GM04504 (cell line): ENCODE measurements around the gene ADCY3.

Source experiments
- DNase-seq: peaks from one replicate; pipeline ENCODE4 v3.0.0-alpha.2; 2012; ENCODE audit warnings: low read depth

The ADCY3 gene

DNA sequence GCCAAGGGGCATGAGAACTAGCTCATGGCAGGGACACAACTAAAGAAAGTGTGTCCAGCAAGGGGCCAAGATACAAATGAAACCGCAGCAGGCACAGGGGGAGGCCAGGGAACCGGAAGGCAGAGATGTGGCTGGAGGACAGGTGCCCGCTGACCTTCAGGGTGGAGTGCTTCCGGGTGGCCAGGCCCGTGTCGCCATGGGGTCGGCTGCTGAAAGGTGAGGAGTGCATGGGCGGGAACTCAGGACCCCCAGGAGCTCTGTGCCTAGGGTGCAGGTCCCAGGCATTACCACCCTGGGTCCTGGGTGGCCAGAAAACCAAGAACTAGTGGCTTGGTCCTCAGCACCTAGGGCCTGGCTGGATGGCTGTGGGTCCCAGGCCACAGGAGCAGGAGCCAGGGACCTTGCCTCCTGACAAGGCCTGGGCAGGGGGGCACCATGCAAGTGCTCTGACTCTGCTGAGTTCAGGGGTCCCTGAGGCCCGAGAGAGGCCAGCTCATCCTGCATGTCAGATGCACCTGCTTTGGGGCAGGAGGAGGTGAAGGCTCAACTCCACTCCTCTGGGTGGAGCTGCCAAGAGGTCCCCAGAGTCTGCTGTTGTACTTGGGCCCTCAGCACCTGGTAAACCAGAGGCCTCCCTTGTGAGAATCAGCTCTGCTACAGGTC, 75.9 kb downstream of the ADCY3 start:
- DNase-seq: no peak

DNA sequence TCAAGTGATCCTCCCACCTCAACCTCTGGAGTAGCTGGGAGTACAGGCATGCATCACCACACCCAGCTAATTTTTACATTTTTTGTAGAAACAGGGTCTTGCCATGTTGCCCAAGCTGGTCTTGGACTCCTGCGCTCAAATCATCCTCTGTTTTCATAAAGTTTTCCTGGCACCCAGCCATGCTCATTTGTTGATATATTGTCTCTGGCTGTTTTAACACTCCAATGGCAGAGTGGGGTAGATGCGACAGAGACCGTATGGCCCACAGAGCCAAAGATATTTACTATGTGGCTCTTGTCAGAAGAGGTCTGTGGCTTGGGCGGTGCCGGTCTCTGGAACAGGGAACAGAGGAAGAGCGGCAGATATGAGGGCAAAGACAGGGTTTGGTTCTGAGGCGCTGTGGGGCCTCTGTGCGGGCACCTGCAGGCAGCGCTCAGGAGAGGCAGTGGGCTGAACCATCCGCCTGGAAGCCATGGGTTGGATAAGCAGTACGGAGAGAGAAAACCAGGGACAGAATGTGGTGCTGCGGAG, 76.6 kb downstream of the ADCY3 start:
- no peak for DNase-seq

DNA sequence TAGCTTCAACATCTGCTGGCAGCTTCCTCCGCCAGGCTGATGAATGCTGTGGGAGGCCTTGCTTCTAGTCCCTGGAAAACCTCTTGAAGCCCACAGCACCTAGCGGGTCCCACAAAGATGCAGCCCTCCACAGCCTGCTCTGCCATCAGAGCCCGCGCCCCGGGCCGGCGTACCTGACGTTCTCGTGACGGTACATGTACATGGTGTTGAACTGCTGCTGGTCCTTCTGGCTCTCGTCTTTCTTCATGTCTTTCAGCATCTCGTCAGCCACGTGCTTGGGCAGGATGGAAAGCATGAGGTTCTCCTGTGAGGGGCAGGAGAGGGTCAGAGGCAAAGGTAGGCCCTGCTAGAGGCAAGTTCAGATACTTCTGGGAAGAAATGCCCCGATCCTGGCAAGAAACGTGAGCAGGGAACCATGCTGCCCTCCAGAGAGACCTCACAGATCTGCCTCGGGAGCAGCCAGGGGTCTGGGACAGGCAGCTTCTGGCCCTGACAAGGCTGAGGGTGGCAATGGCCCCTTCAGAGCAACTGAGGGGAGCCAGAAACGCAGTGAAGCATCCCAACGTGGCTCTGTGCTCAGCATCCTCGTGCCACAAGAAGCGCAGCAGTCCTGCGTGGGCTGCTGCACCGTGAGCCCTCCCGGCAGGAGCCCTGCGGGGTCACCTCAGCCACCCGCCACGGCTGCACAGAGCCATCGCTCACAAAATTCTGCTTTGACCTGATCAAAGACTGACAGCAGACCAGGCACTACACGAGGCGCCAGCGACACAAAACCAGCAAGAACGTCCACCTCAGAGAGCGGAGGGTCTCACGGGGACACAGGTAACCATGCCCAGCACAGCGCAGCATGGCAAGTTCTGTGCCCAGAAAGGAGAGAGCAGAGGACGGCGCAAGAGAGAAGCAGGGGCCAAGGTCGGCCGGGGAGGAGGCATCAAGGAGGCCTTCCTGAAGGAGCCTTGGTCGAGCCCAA, 77.7 kb downstream of the ADCY3 start:
- no peak for DNase-seq

DNA sequence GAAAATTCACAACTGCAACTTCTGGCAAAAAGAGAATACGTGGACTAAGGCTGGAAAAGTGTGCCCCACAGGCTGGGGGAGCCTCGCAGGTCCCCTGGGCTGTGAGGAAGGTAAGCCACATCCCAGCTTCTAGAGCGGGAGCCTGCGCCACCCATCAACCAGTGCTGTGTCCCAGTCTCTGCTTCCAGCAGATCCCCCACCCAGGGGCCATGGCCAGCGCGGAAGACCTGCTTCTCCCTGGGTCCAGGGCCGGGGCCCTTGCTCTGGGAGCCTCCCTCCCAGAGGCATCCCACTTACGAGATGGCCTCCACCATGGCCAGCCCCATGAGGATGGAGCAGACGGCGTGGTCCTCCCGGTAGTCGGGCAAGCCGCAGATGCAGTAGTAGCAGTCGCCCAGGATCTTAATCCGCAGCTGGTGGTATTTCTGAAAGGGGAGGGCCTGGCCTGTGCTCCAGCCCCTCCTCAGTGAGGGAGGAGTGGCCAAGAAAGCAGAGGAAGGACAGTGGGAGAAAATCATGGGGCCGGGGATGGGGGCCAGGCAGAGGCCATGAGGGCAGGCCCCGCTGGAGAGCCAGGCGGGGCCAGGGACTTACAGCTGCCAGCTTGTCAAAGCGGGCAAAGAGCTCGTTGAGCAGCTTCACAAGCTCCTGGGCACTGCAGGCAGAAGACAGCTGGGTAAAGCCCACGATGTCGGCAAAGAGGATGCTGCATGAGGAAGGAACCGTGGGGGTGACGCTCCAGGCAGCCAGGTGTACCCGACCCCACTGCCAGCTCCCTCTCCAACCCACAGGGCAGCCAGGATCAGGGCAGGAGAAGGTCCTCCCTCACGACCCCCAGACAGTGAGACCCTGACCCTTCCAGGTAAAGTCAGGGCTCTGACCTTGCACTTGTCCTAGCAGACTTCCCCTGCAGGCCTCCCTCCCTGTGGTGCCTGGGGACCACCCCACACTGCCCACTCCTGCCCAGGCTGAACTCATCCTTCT, 78.8 kb downstream of the ADCY3 start:
- no peak for DNase-seq

DNA sequence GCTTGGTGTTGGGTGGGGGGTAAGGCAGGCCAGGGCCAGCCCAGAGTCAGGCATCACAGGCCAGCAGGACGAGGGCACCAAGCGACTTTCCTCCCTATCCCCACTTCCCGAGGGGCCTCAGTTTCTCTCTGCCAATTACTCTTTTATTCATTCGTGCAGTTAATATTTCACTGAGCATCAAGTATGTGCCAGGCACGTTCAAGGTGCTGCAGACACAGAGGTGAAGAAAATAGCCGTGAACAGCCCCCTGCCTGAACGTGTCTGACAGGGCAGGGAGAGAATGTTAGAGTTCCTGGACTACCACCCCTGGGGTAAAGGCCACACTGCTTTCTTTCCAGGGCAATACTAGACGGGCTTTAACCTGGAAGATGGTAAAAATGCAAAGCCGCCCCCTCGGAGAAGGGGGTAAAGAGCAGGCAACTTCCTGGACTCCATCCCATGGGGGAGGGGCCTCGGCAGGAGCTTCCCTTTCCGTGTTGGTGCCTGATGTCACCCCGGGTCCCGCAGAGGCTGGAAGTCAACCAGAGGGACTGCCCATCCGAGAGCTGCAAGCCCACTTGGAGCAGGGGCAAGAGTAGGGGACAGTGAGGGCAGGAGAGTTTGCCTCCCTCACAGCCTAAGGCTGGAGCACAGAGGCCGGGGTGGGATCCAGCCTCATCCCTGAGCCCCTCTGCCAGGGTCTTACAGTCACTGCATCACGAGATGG, 79.7 kb downstream of the ADCY3 start:
- no peak for DNase-seq

DNA sequence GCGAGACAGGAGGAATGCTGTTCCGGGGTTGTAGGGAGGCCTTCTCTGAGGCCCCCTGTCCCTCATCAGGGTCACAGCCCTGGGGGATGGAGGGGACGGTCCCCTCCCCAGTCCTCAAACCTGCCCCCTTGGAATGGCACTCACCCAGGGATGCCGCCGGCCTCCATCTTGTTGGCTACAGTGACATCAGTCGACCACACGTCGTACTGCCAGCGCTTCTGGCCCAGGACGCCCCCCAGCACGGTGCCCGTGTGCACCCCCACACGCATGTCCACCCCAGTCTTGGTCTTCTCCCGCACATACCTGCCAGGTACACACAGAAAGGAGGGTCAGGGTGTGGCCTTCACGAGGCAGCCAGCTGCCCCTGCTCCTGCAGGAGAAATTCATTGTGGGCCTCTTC, 80.3 kb downstream of the ADCY3 start:
- no peak for DNase-seq

DNA sequence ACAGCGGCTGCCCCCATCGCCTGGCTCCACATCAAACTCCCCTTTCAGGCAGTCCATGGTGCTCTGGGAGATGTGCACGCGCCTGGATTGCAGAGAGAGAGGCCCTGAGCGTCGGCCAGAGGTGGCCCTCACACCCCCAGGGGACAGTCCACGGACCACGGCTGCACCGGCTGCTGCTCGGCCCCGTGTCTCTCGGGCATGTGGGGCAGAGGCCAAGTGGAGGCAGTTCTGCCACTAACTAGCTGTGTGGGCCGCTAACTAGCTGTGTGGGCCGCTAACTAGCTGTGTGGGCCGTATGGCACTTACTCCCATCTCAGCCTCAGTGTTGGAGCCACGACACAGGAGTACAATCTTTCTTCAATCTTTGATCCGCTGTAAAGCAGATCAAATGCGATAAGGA, 81.5 kb downstream of the ADCY3 start:
- DNase-seq: no peak

DNA sequence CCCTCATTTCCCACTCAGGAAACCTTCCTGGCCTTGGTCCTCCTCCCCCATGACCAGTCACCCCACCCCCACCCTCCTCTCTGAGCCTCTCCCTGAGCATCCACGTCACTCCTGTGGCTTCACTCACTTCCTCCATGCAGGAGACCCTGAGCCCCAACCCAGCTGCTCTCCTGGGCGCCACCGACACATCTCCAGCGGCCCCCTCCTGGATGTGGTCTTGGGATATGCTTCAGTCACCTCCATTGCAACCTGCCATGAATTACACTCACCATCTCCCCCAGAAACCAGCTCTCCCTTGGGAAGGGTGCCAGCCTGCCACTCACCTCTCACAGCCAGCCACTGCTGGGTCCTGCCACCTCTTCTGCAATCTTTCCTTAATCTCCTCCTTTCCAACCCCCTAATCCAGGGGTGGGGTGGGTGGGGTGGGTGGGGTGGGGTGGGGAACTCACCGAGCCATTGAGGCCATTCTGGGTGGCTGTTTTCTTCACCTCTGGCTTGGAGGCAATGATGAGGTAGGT, 82.0 kb downstream of the ADCY3 start:
- no peak for DNase-seq

DNA sequence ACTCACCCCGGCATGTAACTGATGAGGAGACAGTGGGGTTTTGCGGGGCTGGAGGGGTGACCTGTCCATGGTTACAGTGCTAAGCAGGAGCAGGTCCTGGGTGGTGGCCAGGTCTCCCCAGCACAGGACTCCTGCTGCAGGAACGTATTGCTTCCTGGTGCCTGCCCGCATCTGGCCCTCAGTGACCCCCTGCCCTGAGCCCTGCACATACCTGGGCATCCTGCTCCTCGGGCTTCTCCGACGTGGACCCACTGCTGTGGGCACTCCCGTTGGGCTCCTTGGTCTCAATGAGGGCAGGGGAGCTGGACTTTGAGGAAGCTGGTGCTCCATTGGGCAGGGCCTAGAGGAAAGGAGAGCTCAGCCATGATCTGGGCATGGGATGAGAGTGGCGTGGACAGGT, 83.3 kb downstream of the ADCY3 start:
- no peak for DNase-seq

DNA sequence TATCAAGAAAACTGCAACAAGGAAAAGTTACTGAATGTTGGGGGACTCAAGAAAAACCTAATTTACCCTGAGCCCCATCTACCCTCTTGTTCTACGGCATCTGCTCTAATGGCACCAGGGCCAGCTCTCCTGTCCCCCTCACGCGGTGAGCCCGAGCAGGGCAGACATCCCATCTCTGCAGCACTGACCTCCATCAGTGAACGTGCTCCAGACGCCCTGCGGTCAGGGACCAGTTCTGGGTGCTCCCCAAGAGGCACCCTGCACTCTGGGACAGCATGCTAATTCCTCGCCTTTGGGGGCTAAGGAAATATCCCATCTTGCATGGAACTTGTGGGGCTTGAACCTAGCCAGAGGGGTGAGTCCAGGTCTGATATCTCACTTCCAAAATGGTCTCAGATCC, 83.8 kb downstream of the ADCY3 start:
- DNase-seq: no peak

DNA sequence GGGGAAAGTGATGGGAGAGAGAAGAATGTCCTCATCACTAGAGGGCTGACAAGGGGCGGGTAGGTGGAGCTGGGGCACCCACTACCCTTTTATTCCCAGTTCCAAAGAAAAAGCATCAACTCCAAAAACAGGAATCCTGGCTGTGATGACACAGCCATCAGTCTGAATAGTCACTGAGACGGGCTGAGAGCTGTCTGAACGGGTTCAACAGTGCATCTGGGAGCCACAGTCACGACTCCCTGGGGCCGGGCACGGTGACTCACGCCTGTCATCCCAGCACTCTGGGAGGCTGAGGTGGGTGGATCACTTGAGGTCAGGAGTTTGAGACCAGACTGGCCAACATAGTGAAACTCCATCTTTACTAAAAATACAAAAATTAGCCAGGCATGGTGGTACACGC, 84.6 kb downstream of the ADCY3 start:
- peak; percentile 52 for DNase-seq

DNA sequence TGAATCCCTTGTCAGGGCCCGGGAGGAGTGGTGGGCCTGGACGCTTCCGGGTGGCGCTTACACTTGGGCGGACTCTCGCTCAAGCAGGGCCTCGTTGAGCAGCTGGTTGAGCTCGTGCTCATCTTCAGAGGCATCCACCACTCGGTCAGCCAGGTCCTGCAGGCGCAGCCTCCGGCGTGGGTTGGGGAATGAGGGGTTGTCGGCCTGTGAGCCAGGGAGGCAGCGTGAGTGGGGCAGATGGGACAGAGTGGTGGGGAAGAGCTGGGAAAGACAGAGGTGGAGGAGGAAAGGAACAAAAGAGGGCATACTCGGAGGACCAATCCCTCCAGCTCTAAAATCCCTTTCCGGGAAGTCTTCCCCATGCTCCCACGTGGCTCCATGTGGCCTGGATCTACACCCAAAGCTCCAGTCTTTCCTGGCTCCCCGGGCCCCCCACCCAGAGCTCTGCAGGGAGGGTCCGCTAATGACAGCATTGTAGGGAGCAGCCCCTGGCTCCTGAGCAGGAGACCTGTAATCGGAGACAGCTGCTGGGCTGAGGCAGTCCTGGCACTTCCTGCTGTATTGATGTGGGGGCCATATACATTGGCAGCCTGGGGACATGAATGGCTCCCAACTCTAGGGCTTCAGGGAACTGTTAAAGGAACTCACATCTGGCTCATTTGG, 85.2 kb downstream of the ADCY3 start:
- DNase-seq: no peak

DNA sequence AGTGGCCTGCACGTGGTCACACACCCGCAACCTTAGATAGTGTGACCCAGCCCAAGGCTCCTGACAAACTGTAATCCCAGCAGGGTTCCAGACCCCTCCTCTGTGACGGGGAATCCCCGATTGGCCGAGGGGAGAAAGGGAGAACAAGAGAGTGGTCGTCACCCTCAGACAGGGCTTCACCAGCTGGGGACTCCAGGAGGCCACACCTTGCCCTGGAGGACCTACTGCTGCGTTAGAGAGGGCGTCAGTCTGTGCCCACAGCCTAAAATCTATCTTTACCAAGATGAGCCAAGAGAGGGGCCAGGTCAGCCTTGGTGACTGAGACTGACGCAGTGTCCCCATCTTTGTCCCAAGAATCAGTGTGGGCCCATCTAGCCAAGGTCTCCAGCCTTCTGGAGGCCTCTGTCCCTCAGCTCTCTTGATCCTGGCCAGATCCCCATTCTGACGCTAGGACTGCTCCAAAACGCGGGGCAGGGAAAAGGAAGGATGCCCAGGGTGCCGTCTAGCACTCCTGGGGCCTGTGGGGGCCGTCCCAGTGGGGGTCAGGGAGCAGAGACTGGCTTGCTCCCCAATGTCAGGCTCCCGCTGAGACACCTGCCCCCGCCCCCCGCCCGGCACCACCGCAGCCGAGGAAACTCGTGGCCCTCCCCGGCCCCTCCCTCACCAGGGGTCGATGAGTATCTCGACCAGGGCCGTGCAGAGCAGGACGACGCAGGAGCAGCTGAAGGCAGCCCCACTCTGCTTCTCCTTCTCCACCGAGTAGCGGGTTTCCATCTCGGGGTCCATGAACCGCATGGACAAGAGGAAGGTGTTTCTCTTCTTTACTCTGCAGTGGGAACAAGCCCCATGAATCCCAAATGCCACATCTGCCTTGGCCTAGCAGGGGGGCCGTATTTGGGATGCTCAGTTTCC, 86.0 kb downstream of the ADCY3 start:
- DNase-seq: no peak

DNA sequence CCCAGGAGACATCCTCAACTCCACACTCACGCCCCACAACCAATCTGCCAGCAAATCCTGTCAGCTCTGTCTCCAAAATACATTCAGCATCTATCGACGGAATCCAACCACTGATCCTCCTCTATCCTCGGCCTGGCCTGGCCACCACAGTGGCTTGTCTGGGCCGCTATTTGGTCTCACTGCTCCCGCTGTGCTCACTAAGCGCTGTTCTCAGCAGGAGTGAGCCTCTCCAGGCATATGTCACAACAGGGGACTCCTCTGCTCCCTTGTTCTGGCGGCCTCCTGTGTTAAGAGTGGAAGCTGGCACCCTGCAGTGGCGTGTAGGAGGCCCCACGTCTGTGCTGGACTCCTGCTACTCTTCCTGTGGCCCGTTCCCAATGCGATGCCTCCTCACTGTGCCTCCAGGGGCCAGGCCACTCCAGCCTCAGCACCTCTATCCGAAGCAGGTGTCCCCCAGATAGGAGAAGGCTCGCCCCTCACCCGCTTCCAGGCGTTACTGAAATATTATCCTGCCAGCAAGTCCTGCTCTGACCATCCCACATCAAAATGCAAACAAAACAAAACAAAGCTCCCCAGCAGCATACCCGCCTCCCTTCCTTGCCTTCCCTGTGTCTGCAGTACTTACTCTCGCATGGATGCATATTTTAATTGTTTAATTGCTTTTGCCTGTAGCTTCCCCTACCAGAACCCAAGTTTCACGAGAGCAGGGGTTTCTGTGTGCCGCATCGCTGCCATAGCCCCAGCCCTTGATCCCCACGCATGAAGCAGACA, 86.9 kb downstream of the ADCY3 start:
- no peak for DNase-seq

DNA sequence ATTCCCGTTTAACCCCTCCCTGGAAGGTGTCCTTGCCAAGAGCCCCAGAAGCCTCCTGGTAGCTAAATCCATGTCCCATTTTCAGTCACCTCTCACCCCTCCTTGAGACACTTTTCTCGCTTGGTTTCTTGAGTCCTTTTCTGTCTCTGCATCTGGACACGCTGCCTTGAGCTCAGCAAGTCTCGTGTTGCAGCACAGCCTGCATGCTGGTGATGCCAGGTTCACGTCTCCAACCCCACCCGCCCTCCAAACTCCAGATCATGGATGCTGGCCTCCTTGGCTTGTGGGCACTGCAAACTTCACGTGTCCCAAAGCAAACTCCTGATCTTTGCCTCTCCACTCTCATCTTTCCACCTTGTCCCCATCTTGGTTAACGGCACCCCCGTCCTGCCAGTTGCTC, 87.5 kb downstream of the ADCY3 start:
- DNase-seq: no peak

DNA sequence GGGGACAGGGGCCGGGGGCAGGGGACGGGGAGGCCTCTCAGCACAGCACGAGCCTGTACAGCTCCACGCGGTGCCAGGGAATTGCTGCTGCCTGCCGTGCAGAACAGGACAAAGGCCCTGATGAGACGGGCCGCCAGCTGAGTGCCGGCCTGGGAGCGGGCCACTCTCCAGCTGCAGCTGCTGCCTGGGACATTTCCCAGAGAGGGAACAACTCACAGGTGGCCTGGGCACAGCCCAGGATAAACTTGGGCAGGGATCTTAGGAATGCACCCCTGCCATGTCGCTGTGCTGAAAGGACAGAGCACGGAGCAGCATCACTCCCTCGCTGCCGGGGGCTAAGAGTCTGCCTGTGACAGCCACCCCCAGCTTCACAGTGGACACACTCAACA, 88.0 kb downstream of the ADCY3 start:
- DNase-seq: no peak

DNA sequence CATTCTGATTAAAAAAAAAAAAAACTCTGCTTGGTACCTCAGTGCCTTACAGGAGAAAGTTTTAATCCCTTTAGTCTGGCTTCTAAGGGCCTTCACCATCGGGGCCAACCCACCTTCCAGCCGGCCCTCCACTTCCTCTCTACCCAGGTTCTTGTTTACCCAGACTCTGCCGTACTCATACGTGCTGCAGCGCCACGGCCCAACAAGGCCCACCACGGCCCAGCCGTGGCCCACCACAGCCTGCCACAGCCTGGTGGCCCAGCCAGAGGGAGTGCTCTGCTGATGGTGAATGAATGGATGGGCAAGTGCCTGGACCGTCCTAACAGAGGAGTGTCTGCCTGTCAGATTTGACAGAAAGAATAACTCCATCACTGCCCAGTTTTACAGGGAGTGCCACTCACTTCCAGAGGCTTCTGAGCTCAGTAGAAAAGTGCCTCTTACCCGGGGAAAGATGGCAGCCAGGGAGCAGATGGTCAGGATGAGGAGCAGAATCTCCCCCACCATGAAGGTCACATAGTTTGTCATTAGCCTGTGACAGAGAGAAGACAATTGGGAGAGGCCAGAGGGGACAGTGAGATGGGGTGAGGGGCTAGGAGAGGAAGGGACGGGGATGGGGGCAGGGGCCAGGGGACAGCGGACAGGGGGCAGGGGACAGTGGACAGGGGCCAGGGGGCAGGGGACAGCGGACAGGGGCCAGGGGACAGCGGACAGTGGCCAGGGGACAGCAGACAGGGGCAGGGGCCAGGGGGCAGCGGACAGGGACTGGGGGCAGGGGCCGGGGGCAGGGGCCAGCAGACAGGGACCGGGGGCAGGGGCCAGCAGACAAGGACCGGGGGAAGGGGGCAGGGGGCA, 88.6 kb downstream of the ADCY3 start:
- no peak for DNase-seq

DNA sequence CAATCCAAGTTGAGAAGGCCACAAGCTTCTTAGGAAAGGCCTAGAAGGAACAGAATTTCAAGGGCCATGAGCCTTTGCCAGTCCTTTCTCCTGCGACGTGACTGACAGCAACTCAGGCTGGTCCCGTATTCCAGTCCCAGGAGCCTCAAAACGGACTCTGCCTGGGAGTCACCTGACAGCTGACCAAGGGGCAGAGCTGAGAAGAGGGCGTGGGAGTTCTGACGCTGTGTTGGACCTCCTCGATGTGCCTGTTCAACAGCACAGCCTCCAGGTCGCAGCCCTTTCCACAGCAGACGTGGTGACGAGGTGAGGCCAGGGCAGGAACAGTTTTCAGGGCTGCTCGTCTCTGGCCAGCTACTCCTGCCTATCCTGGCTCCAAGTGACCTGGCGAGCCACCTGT, 89.3 kb downstream of the ADCY3 start:
- DNase-seq: no peak
